OCI-M2 (cell line): ENCODE results near the gene RNF149.

Experiments used
- DNase-seq: peaks from one replicate; lab custom pipeline; 2025; ENCODE audit not compliant: unreplicated experiment; lab: John Stamatoyannopoulos, UW

RNF149 gene

GRCh38 chr2:101296371-101296770 lies 12.1 kb downstream of the RNF149 start:
- no peak for DNase-seq

DNA sequence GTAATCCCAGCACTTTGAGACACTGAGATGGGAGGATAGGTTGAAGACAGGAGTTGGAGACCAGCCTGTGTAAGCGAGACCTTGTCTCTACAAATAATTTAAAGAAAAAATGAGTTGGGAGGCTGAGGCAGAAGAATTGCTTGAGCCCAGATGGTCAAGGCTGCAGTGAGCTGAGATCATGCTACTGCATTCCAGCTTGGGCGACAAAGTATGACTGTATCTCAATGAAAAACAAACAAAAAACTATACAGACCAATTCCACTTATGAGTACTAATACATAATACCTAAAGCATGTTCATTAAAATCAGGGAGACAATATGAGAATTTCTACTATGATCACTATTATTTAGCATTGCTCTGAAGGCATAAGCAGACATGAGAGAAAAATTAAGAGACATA lies 12.6 kb downstream of the RNF149 start:
- no peak for DNase-seq

GRCh38 chr2:101294861-101295260 lies 13.6 kb downstream of the RNF149 start:
- no peak for DNase-seq

GRCh38 chr2:101293544-101293943 lies 15.0 kb downstream of the RNF149 start:
- DNase-seq: no peak

DNA sequence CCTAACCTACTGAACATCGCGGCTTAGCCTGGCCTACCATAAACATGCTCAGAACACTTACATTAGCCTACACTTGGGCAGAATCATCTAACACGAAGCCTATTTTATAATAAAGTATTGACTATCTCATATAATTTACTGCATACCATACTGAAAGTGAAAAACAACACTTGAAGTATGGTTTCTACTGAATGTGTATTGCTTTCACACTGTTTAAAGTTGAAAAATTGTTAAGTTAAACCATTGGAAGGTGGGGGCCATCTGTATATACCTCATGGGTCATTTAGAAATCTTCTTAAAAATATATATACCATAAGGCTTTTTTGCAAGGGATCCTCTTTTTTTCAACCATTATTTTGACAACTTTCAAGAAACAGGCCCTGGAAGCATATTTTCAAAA lies 16.5 kb downstream of the RNF149 start:
- DNase-seq: no peak

DNA sequence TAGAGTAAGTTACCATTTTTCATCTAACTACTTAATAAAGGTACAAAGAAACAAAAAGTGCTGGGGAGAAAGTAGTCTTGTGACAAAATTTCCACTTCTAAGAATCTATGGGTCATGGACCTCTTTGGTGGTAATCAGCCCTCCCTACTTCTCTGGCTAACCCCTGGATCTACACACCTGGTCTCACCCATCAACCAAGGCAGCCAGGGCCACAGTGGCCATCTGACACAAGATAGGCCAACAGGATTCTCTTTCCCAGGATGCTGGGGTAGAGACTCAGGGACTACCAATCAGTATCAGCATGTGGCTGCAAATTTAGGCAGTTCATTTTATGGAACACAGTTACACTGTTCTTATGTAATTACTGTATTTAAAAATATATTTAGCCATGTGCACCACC lies 17.8 kb downstream of the RNF149 start:
- no peak for DNase-seq

DNA sequence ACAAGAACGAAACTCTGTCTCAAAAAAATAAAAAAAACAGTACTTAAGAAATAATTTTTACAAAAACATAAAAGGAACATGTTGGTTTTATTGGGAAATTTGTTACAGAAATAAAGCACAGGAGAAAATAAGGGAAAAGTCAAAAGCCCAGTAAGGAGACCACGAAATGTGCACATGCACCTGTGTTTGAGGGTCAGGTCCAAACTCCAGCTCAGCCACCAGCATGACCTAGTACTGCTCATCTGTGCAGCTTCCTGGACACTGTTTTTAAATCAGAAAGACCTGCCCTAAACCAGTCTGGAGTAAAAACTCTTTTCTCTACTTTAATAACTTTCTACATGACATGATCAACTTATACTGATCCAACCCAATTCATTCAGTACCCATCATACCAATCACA lies 21.2 kb downstream of the RNF149 start:
- no peak for DNase-seq

- no peak for DNase-seq
Measured at GRCh38 chr2:101286684-101287083, 21.8 kb downstream of the RNF149 start.

DNA sequence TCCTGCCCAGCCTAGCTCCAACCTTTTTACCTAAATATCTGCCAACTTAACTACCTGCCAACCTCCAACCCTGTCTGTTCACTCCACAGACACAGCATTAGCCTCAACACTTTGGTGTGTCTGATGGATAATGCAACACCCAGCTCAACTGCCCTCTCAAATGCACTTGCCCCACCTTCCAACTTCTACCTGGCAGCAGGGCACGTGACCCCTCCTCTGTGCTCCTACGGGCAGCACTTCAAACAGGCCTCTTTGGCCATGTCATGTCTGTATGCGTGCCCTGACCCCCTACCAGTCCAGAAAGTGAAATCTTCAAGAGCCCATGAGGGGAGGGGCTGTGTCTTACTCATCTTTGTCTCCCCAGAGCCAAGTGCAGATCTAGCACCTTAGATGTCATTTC lies 25.5 kb downstream of the RNF149 start:
- no peak for DNase-seq

- no peak for DNase-seq
Measured at GRCh38 chr2:101281482-101281881, 27.0 kb downstream of the RNF149 start.

GRCh38 chr2:101278925-101279324 lies 29.6 kb downstream of the RNF149 start:
- no peak for DNase-seq

DNA sequence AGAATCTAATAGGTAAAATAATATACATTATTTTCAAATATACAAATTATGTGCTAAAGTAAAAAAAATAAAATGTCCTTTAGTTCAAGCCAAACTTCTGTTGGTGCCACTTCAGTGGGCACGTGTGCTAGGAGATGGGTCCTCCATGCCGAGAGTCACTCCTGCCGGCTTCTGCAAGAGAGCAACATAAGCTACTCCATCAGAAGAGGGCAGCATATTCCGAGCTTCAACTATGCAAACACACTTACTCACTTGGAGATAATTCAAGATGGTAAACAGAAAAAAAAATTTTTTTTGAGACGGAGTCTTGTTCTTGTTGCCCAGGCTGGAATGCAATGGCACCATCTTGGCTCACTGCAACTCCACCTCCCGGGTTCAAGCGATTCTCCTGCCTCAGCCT lies 31.4 kb downstream of the RNF149 start:
- no peak for DNase-seq

- no peak for DNase-seq
Measured at GRCh38 chr2:101274142-101274541, 34.4 kb downstream of the RNF149 start.

GRCh38 chr2:101273056-101273455 lies 35.4 kb downstream of the RNF149 start:
- DNase-seq: no peak

- DNase-seq: no peak
Measured at GRCh38 chr2:101272045-101272784, 36.3 kb downstream of the RNF149 start.

DNA sequence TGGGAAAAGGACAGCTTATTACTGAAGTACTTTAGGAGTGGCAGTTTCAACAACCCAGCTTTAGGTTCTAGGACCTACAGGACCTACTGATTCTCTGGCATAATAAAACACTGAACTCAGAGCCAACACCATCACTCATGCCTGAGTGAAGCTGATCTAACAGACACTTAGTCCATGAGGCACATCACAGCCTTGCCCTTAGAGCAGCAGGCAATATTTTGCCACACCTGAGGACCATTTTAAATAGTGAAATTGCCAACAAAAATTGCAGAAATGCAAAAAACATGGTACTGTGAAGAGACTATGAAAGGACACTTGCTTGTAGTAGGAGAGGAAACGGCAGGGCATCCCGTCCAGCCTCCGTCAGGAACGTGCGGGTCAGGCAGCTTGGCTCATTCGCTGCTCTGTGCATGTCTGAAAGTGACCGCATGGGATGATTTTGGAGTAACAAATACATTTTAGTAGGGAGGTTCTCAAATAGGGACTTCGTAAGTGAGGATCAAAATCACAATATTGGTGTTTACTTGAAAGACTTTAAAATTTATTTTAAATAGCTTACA lies 37.7 kb downstream of the RNF149 start:
- no peak for DNase-seq

GRCh38 chr2:101267671-101268656 lies 40.5 kb downstream of the RNF149 start:
- no peak for DNase-seq

- no peak for DNase-seq
Measured at GRCh38 chr2:101265893-101266499, 42.5 kb downstream of the RNF149 start.

- DNase-seq: no peak
Measured at GRCh38 chr2:101264360-101264939, 44.1 kb downstream of the RNF149 start.

DNA sequence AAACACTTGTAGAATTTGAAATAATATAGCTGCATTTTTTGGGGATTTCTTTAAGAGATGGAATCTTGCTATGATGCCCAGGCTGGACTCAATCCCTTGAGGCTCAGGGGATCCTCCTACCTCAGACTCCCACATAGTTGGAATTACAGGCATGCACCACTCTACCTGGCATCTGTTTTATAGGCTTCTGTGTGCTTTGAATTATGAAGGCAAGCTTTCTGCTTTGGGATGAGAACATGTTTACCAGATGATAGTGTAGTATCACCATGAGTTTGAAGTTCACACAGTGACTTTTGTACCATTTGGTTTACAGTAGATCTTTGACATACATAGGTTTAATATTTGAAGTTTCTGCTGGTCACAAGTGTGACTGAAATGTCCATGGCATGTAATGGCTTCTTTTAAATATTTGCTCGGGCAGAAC lies 45.1 kb downstream of the RNF149 start:
- no peak for DNase-seq

- DNase-seq: no peak
Measured at GRCh38 chr2:101262142-101262541, 46.4 kb downstream of the RNF149 start.
